HG03521 (cell line): ENCODE results near the gene RGPD4.
"Not testable (repeated sequence)": the region's sequence is repeated elsewhere in the genome, so short reads cannot be mapped to it uniquely, and the experiment has no call there.

Experiments
- ATAC-seq: cut with Tn5 transposase; IDR thresholded peaks from one replicate; pipeline ENCODE4 v1.9.1; 2021; ENCODE audit warnings: mild to moderate bottlenecking, moderate library complexity; ENCODE audit not compliant: unreplicated experiment

Gene RGPD4

DNA sequence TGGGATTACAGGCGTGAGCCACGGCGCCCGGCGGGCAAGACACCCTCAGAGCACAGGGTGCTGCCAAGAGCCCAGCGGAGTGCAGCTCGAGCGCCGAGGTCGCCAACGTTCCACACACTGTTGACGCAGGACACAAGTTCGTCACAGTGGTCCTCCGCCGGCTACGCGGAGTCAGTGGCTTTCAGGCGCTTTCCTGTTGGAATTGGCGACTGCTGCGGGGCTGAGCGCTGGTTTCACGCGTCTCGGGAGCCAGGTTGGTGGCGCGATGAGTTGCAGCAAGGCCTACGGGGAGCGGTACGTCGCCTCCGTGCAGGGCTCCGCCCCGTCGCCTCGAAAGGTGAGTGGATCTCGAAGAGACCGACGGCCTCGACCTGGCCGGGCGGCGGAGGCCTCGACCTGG is at the start of gene RGPD4:
TSS of gene RGPD4 (plus strand) at position 144 of the 400 bp plus-strand sequence. CDS start at position 266, 122 bp downstream.
- not testable (repeated sequence) for ATAC-seq

- ATAC-seq, result no peak
These were observed 48.7 kb upstream of the RGPD4 start for GRCh38 chr2:107777974-107778373.

GRCh38 chr2:107785756-107786155 is 40.9 kb upstream of the RGPD4 start:
- ATAC-seq, result no peak

GRCh38 chr2:107790837-107791236 is 35.9 kb upstream of the RGPD4 start:
- no peak for ATAC-seq

- no peak for ATAC-seq
These were observed 25.2 kb upstream of the RGPD4 start for GRCh38 chr2:107801498-107801897.

GRCh38 chr2:107804608-107805498 is 21.8 kb upstream of the RGPD4 start:
- no peak for ATAC-seq

- ATAC-seq, result no peak
These were observed 19.8 kb upstream of the RGPD4 start for GRCh38 chr2:107806901-107807300.

DNA sequence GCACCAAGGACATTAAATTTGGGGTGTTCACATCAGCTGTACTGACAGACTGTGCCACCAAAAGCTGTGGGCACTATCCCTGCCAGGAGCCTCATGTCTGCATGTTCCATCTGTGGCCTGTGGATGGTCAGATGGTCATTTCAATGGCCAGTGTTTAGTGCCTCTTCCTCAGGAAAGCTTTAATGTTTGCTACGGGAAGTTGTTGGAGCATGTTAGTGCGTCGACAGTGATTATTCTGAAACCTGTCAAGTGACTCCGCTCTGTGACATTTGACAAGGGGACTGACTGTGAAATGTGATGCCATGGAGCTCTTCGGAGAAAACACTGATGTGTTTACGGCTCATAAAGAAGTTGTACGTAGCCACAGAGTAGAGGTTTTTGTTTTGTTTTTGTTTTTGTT is 18.7 kb upstream of the RGPD4 start:
- no peak for ATAC-seq

GRCh38 chr2:107808959-107809358 is 17.7 kb upstream of the RGPD4 start:
- no peak for ATAC-seq

GRCh38 chr2:107809835-107810234 is 16.9 kb upstream of the RGPD4 start:
- ATAC-seq, result no peak

GRCh38 chr2:107810734-107811133 is 16.0 kb upstream of the RGPD4 start:
- no peak for ATAC-seq

GRCh38 chr2:107811411-107811810 is 15.3 kb upstream of the RGPD4 start:
- ATAC-seq, result no peak

DNA sequence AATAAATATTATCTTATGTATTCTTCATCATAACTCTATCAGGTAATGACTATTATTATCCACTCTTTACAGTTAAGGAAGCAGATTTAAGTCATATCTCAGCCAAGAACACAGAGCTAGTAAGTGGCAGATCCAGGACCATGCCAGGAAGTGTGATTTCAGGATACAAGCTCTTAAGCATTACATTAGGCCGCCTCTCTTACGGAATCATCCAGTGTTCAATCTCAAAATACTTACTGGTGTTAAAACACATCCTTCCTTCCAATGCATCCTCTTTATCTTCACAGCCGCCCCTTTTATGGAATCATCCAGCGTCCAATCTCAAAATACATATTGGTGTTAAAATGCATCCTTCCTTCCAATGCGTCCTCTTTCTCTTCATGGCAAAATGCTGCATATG is 14.7 kb upstream of the RGPD4 start:
- no peak for ATAC-seq

GRCh38 chr2:107817378-107817777 is 9.3 kb upstream of the RGPD4 start:
- ATAC-seq, result no peak

GRCh38 chr2:107822302-107822701 is 4.4 kb upstream of the RGPD4 start:
- ATAC-seq, result no peak

DNA sequence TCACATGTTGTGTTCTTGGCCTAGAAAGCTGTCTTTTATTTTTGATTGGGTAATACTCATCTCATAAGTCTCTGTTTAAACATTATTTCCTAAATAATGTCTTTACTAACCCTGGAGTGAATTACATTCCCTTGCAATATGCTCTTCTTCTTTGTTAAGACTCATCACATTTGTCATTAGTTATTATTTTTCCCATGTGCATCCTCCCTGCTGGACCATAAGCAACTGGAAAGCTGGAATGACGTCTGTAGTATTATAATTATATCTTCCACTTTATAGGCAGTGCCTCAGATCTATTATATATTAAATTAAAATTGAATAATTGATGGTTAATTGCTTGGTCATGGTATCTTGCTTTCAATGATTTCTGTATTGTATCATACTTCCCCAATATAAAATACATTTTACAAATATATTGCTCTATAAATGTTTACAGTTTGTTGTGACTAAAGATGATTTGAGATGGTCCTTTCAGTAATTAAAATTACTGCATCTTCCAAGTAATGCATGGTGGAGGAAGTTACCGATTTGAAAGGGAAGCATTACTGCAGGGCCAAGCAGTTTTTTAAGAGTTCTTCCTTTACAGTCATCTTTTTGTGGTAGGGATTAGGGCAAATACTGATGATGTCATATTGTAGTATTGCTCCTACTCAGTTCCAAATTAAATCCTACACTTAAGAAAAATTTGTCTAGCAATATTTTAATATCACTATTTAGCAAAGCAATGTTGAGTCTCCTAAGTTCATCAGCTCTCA is 2.1 kb upstream of the RGPD4 start:
- no peak for ATAC-seq

DNA sequence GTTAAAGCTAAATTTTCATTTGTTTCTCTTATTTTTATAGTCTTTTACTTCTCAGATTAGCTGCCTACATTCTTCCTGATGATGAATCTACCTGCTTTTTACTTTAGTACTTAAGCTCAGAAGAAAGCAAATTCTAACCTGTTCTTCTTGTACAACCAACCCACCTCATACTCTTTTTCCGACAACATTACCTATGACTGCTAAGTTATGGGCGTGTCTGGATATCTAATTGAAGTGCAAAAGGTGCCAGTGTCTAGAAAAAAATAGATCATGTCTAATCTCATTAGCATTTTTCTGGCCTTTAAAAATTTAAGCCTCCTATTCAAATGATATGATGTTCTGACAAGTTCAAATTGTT is 1.5 kb upstream of the RGPD4 start:
- ATAC-seq, result no peak

DNA sequence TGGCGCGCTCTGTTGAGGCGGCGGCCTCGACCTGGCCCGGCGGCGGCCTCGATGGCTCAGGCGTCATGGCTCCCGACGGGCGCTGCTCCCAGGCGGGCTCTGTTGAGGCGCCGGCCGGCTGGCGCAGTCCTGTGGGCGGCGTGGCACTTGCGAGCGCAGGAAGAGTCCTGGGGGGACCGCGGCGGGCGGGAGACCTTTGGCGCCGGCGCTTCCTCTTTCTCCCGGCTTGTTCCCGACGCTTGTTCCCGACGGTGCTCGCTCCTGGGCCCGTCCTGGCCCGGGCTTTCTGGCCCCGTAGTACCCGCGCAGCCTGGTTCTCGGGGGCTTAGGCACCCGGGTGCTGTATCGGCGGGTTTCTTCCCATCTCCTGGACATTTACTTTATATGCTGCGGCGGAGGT is 2.8 kb downstream of the RGPD4 start:
- not testable (repeated sequence) for ATAC-seq

DNA sequence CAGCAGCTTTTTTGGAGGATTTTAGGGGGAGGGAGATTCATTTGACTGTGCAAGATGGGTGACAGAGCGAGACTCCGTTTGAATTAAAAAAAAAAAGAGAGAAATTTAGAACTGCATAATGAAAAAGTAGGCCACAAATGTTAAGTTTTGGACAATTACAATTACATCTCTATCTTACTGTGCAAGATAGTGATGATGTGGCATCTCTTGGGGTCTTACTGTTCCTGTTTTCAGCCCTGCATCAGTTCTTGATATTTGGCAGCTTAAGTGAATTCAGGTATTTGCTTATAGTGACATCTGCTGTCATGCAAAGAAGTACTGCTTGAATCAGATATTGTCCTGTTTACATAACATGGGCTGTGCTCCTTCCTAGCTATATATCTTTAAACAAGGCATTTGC is 6.5 kb downstream of the RGPD4 start:
- not testable (repeated sequence) for ATAC-seq

- not testable (repeated sequence) for ATAC-seq
These were observed 6.9 kb downstream of the RGPD4 start for GRCh38 chr2:107833618-107834017.

DNA sequence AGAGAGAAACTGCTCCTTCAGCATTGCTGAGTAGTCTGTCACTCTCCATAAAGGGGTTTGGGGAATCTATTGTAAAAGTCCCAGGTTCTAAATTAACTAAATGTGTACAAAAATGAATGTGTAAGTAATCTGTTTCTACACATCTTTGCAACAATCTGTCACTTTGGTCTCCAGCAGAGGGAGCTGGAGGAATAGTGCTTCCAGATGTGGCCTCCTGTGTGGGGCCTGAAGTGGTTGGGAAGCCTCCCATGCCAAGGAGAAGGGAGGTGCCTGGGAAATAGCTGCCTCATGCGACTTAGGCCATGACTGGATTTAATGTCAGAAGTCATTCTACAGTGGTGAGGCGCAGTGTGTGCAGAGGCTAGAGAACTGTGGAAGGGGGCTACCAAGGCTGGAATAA is 89.4 kb downstream of the RGPD4 start:
- not testable (repeated sequence) for ATAC-seq
